ENCODE data around the gene PCSK2. TPM values are rescaled to one million over a fixed set of nuclear protein-coding genes. Genes with fewer than 3 reads are reported as not detected.

The PCSK2 gene
- total RNA-seq, 1 experiment from 2014 or later = not detected

DNA sequence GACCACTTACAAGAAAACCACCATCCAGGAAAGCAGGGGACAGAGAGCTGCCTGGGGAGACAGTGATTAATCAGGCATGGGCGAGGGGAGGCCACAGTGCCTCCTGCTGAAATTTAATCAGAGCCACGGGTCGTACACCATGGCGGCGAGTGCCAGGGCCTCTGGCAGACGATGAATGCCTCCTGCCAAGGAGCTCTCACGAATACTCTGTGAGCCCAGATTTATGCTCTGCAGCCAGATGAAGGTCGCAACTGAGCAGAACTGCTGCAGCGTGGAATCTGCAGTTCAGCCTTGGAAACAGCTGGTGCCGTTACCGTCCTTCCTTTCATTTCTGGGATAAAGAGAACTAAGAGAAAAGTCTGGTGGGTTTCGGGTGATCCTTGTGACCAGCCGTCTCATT is 218.7 kb downstream of the PCSK2 start:
- DNase-seq (ENCODE audit: low read depth) = no peak

DNA sequence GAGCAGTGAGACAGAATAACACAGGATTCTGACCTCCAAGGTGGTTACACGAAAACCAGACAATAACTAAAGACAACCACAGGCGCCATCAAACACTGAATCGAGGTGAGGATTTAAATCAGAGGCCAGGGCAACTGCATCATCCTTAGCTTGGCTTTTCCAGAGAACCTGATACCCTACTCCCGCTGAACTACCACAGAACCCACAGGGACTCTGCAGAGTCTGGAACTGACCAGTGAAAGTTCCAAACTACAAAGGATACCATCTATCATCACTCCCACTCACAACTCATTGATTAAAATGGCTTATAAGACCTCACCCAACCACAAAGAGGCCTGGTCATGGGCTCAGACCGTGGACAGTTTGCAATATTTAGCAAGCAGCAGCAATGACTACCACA is 219.3 kb downstream of the PCSK2 start:
- no peak for DNase-seq (ENCODE audit: low read depth)

DNA sequence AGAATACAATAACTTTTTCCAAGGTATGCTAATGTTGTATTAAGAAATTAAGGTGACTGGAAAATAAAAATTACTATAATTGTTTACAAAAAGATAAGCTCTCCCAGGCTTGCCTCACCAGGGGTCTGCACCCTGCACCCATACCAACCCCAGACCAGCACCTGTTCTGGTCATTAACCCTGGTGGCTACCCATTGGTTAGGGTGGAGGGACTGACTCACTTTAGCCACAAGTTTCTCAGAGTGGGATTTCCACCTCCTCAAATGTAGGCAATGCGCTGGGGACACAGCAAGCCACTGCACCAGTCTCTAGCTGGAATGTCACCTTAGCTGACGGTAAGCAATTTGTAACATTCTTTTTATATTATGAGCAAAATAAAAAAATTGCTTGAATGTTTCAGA is 221.2 kb downstream of the PCSK2 start:
- no peak for DNase-seq (ENCODE audit: low read depth)

DNA sequence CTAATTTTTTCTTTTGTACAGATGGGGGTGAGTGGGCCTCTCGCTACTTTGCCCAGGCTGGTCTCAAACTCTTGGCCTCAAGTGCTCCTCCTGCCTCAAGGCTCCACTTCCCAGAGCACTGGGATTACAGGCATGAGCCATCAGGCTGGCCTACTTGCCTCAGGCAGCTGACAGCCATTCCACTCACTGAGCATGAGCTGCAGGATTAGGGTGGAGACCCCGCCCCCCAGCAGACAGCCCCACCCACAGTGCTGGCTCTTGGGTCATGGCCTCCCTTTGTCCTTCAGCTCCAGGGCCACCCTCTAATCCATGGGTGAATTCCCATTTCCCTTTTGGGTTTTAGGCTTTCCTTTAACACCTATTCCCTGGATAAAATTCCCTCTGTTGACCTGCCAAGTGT is 222.2 kb downstream of the PCSK2 start:
- DNase-seq (ENCODE audit: low read depth) = no peak

DNA sequence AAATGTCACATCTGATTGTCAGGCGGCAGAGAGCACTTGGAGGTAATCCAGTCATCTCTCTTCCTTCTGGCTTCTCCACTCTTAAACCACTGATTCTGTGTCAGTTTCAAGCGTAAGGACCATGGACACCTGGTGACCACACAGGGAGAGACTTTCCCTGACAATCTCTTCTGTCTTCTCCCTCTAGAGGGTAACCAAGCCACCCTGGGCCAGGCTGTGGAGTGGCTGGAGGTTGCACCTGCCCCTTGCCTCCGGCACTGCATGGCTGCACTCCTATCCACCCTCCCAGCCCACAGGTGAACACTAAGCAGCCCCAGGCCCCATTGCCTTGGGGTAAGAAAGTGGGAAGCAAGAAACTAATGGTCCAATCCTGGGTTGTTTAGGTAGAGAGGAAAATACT is 225.6 kb downstream of the PCSK2 start:
- no peak for DNase-seq (ENCODE audit: low read depth)

DNA sequence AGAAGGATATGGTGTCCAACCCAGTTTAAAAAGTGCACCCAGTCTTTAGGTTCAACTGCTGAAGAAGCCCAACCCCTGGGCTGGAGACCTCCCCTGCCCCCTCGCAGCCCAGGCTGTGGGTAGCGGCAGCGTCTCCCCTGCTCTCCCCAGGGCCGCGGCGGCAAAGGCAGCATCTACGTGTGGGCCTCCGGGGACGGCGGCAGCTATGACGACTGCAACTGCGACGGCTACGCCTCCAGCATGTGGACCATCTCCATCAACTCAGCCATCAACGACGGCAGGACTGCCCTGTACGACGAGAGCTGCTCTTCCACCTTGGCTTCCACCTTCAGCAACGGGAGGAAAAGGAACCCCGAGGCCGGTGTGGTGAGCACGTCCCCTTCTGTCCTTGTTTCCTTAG is 226.8 kb downstream of the PCSK2 start:
- DNase-seq (ENCODE audit: low read depth) = no peak

DNA sequence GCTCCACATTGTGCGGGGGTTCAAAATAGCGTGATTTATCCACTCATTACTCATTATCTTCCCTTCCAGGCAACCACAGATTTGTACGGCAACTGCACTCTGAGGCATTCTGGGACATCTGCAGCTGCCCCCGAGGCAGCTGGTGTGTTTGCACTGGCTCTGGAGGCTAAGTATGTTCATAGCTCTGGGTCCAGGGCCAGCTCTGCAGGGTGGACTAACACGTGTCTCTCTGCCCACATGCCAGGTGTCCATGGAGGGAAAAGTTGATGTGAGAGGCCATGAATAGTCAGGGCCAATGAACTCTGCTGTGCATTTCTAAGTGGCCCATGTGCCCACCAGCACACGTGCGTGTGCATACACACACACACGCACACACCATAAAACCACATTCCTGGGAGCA is 229.4 kb downstream of the PCSK2 start:
- DNase-seq (ENCODE audit: low read depth) = peak; percentile 27

DNA sequence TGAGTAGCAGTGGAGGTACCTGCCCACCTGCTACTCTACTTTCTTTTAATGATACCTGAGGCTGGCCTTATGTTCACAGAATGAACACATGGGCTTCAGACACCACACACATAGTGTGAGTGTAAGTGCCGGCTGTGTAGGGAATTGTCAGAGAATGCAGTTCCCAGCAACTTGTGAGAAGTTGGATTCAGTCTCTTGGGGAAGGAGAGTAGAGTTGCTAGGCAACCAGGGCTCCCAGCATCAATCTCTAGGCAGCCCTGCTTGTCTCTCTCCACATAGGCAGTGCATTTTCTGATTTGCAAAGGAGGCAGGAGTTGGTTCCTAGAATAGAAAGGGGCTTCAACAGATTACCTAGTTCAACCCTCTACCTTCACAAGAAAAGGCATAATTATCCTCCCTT is 230.2 kb downstream of the PCSK2 start:
- no peak for DNase-seq (ENCODE audit: low read depth)

DNA sequence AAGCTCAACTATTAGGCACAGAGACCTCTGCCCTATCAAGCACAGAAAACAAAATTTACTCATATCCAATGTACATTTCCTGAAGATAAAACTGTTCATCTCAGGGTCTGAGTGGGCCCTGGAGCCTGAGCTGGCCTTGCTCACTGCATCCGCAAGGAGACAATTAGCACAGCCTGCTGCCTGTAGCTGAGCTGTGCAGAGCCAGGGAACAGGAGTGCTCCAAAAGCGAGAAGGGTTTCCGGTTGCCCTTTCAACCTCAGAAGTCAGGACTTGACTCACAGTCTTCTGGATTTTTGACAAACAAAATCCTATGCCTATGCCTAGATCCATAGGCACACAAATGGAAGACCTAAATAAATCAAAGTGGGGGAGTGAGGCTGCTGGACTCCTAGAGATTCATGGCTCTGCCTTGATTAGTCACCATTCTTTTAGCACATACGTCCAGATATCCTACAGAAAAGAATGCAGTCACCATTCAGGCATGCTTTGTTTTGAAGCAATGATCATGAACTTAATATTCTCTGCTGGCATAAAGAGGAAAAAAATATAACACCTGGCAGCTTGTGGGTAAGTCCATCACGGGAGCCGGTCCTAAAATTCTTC is 230.8 kb downstream of the PCSK2 start:
- no peak for DNase-seq (ENCODE audit: low read depth)

DNA sequence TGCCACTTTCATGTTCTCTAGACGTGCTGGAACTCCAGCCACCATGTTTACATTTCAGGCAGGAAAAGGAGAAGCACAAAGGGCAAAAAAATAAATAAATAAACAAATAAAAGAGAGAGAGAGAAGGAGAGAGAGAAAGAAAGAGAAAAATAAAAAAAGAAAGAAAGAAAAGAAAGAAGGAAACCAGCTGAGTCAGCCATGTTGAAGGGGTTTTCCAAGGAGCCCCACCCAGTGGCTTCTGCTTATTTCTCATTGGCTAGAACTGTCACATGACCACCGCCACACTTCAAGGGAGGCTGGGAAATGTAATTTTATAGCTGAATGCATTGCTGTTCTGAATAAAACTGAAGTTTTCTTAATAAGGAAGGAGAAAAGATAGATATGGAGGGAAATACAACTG is 233.3 kb downstream of the PCSK2 start:
- peak; percentile 34 for DNase-seq (ENCODE audit: low read depth)

DNA sequence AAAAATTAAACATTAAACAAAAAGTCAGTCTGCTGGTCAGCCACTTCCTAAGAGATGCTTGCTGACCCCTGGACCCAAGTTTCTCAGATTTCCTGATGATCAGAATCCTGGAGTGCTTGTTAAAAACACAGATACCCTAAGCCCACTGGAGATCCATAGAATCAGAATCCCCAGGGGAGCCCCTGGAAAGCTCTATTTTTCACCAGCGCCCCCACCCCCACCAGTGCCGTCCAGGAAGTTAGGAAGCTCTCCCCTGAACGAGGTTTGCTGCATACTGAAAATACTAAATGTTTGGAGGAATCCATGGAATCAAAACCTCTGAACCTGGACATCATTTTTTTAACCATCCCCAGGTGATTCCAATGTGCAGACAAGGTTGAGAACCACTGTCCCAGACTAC is 235.1 kb downstream of the PCSK2 start:
- no peak for DNase-seq (ENCODE audit: low read depth)

DNA sequence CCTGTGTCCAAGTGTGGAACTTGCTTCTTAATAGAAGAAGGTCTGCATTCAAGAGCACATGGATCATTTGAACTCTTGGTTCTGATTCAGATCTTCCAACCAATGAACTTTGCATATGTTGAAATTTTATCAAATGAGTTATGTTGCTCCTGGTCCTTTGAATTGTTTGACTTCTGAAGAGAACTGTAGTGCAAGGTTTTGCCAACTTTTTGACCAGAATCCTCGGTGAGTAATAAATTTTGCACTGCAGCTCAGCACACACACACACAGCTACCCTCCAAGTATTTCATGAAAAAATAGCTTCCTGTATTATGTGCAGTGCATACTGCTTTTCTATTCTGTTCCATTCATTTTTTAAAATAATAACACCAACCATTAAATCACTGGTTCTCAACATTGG is 236.9 kb downstream of the PCSK2 start:
- DNase-seq (ENCODE audit: low read depth) = no peak

DNA sequence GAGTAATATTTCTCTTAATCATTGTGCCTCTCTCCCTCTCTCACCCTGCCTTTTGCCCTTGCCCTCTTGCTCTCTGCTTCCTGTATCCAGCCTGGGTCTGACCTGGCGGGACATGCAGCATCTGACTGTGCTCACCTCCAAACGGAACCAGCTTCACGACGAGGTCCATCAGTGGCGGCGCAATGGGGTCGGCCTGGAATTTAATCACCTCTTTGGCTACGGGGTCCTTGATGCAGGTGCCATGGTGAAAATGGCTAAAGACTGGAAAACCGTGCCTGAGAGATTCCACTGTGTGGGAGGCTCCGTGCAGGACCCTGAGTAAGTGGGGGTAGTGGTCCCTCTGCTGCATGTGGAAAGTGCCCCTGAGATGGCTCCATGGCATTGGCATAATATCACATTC is 238.4 kb downstream of the PCSK2 start:
- DNase-seq (ENCODE audit: low read depth) = no peak

DNA sequence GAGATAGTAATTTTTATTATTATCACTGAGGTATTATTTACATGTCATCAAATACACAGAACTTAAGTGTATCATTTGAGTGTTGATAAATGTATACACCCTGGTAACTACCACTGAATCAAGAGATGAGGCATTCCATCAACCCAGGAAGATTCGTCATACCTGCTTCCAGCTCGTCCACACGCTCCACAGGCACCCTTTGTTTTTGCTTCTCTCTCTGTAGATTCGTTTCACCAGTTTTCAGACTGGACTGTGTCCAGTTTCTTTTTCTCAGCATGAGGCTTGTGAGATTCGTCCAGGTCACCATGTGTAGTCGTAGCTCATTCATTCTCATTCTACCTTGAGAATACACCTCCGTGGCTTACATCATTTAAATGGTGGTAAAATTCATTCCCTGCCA is 239.8 kb downstream of the PCSK2 start:
- no peak for DNase-seq (ENCODE audit: low read depth)

DNA sequence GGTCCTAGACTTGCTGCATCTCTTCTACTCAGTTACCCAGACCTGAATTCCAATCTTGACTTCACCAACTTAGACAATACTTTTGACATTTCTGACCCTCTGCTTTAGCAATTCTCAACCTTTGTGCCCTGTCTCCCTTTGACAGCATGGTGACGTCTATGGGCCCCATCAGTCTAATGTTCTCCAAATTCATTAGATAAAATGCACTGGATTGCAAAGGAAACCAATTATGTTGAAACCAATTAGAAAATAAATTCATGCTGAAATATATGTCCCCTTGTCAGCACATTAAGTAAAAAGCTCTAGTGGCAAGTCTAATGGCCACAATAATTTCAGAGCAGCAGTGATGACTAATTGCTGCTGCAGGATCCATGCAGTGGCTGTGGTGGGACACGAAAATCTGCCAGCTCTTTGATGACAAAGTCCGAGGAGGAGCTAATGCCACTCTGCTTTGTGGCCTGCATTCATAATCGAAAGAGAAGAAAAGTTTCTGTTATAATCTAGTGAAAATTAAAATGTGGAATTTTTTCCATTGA is 240.3 kb downstream of the PCSK2 start:
- no peak for DNase-seq (ENCODE audit: low read depth)

DNA sequence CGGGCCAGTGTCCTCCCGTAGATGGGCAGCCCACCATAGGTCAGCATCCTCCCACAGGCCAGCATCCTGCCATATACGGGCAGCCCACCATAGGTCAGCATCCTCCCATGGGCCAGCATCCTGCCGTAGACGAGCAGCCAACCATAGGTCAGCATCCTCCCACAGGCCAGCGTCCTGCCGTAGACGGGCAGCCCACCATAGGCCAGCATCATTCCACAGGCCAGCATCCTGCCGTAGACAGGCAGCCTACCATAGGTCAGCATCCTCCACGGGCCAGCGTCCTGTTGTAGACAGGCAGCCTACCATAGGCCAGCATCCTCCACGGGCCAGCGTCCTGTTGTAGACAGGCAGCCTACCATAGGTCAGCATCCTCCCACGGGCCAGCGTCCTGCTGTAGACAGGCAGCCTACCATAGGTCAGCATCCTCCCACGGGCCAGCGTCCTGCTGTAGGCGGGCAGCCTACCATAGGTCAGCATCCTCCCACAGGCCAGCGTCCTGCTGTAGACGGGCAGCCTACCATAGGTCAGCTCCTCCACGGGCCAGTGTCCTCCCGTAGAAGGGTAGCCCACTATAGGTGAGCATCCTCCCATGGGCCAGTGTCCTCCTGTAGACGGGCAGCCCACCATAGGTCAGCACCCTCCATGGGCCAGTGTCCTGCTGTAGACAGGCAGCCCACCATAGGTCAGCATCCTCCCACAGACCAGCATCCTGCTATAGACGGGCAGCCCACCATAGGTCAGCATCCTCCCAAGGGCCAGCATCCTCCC is 241.4 kb downstream of the PCSK2 start:
- no peak for DNase-seq (ENCODE audit: low read depth)

DNA sequence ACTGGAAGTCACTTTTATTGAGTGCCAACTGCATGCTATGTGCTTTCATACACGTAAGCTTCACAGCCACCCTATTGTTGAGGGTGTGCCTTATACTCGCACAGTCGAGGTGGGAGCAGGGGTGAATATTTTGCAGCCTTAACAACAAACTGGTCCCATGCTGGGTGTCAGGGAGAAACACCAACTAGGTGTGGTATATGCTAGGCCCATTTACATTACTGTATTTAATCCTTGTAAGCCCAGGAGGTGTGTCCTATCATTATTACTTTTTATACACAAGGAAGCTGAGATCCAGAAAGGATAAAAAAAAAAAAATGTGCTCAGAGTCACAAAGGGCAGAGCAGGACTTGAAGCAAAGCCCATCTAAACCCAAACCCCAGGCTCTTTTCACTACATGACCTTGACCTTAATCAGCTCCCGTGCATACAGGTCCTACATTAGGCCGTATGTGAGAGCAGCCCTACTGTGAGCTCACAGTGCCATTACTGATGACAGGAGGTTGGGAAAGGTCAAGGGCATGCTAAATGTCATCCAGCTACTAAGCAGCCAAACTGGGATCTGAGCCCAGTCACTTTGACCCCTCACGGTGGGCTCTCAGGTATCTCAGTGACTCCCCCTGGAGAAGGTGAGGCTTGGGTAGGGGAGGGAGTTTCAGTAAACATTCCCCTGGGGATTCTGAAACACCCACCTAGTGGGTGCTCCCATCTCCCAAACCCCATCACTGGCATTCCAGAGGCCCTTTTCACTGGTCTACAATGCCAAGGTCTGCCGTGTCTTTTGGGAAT is 242.6 kb downstream of the PCSK2 start:
- no peak for DNase-seq (ENCODE audit: low read depth)

DNA sequence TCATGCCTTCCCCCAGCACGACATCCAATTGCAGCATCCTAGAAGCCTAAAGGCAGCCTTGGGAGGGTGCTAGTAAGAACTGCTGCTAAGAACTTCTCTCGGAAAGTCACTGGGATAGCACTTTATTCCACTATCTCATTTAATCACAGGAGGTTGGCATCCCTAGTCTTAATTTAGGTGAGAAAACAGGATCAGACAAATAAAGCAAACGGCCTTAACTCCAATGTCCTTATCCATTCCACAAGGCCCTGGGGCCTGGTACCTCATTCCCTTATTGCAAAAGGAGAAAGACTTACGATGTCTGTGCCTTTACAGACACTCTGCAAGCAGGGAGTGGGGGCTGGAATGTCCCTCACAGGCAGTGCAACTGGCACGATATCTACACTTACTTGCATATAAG is 243.7 kb downstream of the PCSK2 start:
- DNase-seq (ENCODE audit: low read depth) = no peak

DNA sequence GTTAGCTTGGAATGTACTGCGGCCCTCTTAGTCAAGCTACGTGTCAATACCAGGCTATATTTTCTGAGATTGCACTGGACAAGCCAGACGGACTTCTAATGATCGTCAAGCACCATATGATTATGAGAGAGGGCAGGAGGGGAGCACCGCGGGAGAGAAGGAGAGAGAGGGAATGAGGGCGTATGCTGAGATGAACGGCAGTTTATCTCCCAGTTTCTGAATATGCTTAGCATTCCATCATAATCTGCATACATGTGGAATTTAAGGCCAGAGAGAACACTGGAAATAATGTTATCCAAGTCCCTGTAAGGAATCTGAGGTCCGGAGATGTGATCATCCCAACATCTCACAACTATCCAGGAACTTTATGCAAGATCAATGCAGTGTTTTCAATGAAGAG is 244.1 kb downstream of the PCSK2 start:
- no peak for DNase-seq (ENCODE audit: low read depth)

DNA sequence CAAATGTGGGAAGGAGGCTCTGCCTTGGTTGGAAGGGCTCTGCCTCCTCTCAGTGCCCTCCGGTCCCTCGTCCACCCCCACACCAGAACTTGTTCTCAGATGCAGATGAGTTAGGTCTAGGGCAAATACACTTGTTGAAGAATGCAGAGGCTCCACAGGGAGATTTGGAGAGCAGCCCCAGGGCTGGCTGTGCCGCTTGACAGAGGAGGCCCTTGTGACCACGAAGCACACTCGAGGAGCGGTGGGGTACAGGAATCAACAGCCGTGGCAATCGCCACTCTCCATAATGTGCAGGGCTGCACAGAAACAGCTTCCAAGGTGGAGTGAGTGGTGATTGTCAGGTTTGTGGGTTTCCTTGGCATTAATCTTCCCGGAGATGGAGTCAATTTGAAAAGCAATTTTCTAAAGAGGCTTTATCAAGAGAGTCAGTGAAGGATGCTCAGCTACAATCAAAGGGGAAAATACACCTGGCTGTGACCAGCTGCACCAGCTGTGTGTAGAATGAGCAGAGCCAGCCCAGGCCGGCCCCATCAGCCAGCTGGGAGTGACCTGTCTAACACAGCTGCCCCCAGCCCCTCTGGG is 244.9 kb downstream of the PCSK2 start:
- DNase-seq (ENCODE audit: low read depth) = no peak

DNA sequence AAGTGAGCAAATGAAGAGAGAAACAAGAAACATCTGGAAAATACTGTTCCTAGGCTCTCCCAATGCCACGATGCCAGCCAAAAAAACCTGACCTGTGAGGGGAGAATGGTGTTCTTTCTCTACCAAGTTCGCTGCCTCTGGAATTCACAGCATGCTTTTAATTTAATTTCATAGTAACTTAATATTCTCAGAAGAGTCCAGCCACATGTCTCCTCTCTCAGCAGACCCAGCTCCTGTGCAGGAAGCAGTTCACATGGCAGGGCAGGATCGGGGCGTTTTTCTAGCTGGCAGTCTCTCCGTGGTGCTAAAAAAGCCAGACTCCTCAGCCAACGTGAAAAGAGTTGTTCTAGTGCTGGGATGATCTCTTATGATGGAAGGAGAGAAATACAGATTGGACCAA is 246.8 kb downstream of the PCSK2 start:
- DNase-seq (ENCODE audit: low read depth) = no peak

DNA sequence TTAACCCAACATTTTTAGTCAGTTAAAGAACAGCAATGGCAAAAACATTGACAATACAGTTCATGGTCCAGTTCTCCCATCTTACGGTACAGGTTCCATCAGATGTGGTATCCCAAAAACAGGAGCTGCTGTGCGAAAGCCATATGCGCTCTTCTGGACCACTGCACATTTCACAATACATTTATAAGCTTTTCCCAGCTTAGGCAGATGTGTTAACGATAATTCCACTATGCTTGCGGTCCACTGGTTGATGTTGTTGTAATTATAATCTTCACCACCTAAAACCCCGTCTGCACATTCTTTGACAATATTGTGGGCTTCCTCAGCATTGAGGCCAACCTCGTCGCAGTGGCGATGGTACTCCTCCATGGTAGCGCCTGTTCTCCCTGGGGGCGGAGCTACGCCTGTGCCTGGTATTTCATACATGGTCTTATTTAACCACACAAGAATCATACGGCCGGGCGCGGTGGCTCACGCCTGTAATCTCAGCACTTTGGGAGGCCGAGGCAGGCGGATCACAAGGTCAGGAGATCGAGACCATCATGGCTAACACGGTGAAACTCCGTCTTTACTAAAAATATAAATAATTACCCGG is 252.3 kb downstream of the PCSK2 start:
- no peak for DNase-seq (ENCODE audit: low read depth)

Measured in RPMI7951 (cell line).